ENCODE measurements around the gene PTPN12.
"Not testable (repeated sequence)": the region's sequence is repeated elsewhere in the genome, so short reads cannot be mapped to it uniquely, and the experiment has no call there.

PTPN12 gene

GRCh38 chr7:77537136-77537777 is at the start of gene PTPN12:
Gene PTPN12 (plus strand): TSS chr7:77537295. CDS start chr7:77537547, 252 bp downstream.
- peak; percentile 94 for DNase-seq

GRCh38 chr7:77488986-77489385 is 48.1 kb upstream of the PTPN12 start:
- DNase-seq = no peak

- DNase-seq = no peak
Observed at GRCh38 chr7:77497079-77497478, 40.0 kb upstream of the PTPN12 start.

GRCh38 chr7:77498659-77499379 is 38.3 kb upstream of the PTPN12 start:
- no peak for DNase-seq

- no peak for DNase-seq
Observed at GRCh38 chr7:77501192-77501515, 35.9 kb upstream of the PTPN12 start.

GRCh38 chr7:77504951-77505350 is 32.1 kb upstream of the PTPN12 start:
- DNase-seq = no peak

- DNase-seq = no peak
Observed at GRCh38 chr7:77506899-77507298, 30.2 kb upstream of the PTPN12 start.

- not testable (repeated sequence) for DNase-seq
Observed at GRCh38 chr7:77513002-77513670, 24.0 kb upstream of the PTPN12 start.

- no peak for DNase-seq
Observed at GRCh38 chr7:77516085-77516484, 21.0 kb upstream of the PTPN12 start.

GRCh38 chr7:77520261-77520660 is 16.8 kb upstream of the PTPN12 start:
- no peak for DNase-seq

- not testable (repeated sequence) for DNase-seq
Observed at GRCh38 chr7:77521537-77521936, 15.6 kb upstream of the PTPN12 start.

GRCh38 chr7:77524731-77525130 is 12.4 kb upstream of the PTPN12 start:
- no peak for DNase-seq

- DNase-seq = no peak
Observed at GRCh38 chr7:77525231-77525630, 11.9 kb upstream of the PTPN12 start.

- no peak for DNase-seq
Observed at GRCh38 chr7:77528368-77528767, 8.7 kb upstream of the PTPN12 start.

GRCh38 chr7:77529279-77529678 is 7.8 kb upstream of the PTPN12 start:
- no peak for DNase-seq

- no peak for DNase-seq
Observed at GRCh38 chr7:77531038-77531437, 6.1 kb upstream of the PTPN12 start.

GRCh38 chr7:77532247-77532646 is 4.8 kb upstream of the PTPN12 start:
- DNase-seq = no peak

- DNase-seq = not testable (repeated sequence)
Observed at GRCh38 chr7:77532732-77533131, 4.4 kb upstream of the PTPN12 start.

GRCh38 chr7:77534046-77534445 is 3.0 kb upstream of the PTPN12 start:
- not testable (repeated sequence) for DNase-seq

- DNase-seq = no peak
Observed at GRCh38 chr7:77536017-77536412, 1.1 kb upstream of the PTPN12 start.

GRCh38 chr7:77536413-77537135 is 521 bp upstream of the PTPN12 start:
- peak; percentile 97 for DNase-seq

- peak; percentile 26 for DNase-seq
Observed at GRCh38 chr7:77537778-77538280, 734 bp downstream of the PTPN12 start.
